NCI-H1105 (cell line): ENCODE data around the gene TEAD1.
A peak's percentile ranks its signal among the peaks of the same experiment; 100 is the strongest.

ENCODE experiments used
- DNase-seq: peaks from one replicate; lab custom pipeline; 2025; lab: John Stamatoyannopoulos, UW

The TEAD1 gene

DNA sequence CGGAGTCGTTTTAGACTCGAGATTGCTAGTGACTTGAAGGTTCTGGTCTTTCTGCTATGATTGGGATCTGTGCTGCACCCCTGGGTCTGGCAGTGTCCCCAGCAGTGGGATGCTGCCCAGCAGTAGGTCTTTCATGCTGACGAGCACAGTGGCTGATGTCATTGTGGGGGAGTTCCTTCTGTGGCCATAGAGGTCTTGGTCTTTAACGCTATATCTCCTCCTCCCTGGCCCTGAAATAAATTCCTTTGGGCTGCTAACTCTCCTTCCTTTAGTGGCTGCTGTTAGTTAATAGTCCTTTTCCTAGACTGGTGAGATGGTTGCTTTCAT lies 136.3 kb downstream of the TEAD1 start:
- DNase-seq = no peak

DNA sequence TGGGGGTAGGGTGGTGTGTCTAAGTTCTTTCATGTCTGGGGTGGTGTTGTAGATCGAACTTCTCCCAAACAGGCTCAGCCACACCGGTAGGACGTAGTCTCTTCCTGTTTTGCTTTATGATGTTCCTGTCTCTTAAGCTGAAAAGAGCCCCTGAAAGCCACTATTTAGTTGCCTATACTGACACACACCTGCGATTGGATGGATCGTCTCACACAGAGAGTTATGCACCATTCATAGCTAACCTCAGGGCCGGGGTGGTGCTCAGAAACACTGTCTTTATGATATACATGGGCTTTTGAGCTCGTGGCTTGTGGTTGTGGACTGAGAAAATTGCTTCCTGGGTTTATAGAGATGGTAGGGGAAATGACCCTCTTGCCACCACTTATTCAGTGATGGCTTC lies 137.6 kb downstream of the TEAD1 start:
- DNase-seq = no peak

DNA sequence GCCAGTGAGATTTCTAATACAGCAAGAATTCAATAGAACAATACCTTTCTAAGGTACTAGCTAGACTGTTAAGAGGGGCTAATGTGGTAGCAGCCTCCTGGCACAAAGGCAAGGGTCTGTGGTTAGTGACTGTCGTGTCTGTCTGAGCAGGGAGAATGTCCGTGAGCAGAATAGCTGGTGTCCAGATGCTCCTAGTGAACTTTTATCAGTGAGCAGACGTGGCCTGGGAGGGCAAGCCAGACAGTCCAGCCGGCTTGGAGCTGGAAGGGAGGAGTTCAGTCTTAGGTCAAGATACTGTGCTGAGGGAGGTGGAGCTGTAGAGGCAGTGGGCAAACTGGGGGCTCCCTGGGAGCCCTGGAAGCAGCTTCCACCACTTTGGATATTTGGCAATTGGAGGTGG lies 138.6 kb downstream of the TEAD1 start:
- no peak for DNase-seq

DNA sequence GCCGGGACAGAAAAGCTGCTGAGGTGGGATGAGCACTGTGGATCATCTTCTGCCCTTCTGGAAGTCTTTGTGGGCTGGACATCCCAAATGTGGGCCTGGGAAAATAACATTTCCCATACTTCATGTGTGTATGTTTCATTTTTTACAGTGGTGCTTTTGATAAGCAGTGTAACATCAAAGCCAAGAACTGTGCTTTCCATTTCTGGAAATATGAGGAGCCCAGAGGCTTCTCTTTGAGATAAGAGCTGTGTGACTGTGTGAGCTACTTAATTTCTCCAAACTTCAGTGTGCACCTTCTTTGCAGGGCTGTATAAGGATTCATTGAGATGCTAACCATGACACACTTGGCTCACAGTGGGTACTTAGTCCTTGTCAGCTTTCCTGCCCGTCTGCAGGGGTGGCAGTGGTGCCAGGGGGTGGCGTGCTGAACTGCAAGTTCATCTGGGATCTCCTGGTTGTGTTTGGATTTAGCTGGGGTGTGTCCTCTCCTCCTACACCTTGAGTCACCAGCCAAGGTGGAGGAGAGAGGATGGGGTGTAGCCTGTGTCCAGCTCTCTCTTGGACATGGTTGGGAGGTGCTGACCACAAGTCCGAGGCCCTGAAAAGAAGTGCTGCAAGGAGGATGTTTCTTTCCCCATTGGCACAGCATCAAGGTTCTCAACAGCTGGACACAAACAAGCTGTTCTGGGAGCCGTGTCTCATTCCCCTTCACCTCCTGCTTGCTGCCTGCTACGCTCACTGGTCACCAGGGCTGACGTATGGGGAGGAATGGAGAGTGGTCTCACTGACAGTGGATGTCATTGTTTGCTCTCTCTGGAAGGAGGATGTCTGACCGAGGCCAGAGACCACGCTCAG lies 139.4 kb downstream of the TEAD1 start:
- DNase-seq = no peak

DNA sequence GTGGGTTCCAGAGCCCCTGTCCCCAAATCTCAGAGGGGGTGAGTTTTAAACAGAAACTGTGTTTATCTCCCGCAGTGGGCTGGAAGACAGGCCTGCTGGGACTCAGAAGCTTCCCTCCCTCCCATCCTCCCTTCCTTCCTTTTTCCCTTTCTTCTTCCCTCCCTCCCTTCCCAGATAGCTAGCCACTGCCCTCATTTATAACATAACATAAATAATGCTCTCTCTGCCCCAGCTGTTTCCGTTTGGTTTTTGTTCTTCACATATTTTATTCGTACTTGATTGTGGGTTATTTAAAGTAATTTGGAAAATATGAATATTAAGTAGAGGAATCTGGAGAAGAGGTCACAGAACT lies 140.9 kb downstream of the TEAD1 start:
- no peak for DNase-seq

DNA sequence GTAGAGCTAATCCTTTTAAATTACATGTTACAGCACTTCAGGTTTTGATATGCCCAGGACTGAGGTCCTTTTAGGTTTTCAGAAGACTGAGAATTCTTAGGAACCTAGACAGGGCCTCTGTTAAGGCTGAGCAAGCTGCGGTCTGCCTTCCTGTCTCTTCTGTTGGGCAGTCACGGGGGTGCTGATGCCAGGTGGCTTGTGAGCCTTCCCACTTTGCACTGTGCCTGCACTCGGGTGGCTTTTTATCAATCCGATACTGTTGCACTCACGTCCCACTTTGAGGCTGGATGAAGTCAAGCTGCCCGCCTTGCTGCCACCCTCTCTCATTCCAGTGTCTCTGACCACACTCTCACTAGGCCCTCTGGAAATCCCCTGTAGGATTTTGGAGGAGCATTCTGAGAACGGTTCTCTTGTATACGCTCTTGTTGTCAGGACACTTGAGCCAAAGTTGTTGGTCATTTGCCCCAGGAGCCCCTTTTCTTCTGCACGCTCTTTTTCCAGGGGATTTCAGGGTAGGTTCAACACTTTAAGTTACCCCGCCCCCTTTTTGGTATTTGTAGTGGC lies 141.8 kb downstream of the TEAD1 start:
- no peak for DNase-seq

DNA sequence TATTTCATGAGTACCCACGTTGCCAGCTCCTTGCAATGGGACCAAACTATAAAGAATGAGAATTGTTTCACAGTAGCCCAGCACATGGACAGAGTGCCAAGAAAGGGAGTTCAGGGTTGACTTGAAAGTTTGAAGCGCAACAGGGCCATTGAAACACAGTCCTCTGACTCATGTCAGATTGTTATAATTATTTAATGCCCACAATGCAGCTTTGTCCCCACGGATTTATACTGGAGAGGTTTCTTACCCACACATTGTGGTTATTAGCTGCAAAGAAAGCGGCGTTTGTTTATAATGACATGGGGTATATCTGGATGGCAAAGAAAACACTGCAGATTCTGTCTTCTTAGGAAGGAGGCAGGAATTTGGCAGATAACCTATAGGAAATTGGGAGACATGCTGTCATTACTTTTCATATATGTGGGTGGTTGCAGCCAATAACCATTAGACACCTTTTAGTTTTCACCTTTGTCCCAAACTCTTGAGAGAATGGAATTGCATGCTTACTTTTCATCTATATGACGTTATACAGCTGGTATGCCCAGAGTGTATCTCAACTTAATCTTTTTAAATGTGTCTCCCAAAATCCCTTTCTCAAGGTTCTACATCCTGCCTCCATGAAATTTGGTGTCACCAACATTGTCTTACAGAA lies 143.6 kb downstream of the TEAD1 start:
- no peak for DNase-seq

DNA sequence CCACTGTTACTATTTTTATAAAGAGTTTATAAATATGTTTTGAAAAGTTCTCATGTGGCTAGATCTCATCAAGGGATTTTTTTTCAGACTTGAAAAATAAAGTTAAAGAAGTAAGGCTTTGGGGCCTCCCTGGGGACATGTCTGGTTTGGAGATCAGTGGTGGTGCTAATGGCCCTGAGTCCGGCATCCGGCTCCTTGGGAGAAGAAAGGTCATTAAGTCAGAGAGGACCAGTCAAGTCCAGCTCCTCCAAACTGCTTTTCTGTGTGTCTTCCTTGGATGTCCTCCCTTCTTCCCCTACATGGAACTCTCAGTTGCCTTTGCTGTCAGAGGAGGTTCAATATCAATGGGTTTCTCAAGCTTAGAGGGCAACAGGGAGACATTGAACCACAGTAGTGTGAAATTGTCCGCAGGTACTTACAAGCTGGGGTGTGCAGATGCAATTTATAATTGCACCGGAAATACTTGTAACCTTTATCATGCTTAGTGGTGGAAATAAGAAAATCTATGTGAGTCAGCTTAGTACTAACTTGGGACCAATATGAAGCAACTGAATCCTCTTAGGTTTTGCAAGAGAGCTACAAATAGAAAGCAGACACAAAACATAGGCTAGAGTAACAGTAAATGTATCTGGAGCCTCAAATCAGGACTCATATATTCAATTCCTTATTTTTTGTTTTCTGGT lies 144.3 kb downstream of the TEAD1 start:
- no peak for DNase-seq

DNA sequence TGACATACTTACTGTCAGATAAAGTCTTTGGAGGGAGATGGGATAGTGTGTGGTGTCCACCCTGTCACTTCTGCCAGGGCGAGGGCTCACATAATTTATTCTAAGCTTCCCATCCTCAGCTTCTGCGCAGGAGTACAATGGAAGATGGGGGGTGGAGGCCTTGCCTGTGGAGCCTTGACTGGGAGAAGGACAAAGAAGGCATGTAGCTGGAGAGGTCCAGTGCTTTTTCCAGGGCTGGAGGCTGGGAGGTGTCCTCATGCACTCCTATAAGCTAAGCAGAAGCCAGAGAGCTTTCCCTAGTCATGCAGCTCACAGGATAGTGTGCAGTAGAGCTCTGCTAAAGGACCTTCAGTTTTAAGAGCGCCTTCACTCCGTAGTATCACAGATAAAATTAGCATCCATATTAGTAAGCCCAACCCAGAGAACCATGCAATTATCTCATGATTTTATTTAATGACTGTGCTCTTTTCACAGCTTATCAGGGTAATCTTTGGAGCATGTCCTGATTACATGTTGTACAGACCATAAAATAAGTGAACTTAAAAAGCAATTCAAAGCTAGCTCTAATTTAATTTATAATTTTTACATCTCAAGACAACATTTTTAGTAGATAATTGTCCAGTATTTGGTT lies 148.3 kb downstream of the TEAD1 start:
- peak; percentile 50 for DNase-seq

DNA sequence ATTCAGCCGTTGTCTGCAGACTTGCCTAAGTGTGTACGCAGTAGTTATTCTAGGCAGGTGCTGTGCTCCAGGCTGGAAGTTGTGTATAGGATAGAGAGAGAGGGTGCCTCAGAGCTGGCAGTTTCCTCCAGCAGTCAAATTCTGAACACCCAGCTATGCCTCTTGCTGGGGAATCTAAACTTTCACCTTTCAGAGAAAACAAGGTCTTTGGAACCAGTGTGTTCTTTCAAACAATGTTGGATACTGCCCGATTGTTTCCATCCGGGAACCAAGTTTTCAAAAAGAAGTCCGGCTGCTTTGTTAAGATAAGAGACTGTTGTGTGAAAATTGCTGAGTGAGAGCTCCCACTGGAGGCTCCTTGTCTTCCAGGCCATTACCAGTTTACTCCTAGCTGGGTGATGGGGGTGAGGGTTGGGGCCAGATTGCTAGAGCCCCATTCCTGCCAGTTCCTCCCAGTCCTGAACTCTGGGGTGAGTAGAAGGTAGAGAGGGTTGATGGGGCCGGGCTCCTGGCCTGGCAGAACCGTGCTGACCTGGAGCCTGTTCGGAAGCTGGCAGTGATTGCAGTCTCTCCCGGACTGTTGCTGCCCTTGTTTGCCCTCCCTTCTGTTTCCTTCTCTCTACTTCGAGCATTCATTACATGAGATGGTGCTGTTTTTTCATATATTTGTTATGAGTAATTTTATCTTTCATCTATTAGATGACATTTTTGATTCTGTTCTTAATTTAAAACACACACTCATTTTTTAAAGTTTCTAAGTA lies 150.2 kb downstream of the TEAD1 start:
- DNase-seq = peak; percentile 46

DNA sequence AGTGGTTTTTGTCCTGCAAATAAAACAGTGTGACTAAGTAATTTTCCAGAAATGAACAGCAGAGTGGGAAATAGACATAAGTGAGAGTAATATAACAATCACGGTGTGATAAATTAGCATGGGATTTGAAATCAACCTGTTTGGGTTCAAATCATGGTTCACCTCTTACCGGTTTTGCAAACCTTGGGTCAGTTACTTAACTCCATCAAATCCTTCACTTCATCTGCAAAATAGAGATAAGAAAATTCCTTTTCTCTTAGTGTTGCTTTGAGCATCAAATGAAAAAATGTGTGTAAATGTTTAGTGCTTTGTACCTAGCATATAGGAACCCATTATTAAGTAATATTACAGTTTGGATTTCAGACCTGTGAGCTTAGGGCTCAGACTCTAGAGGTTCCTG lies 152.2 kb downstream of the TEAD1 start:
- no peak for DNase-seq

DNA sequence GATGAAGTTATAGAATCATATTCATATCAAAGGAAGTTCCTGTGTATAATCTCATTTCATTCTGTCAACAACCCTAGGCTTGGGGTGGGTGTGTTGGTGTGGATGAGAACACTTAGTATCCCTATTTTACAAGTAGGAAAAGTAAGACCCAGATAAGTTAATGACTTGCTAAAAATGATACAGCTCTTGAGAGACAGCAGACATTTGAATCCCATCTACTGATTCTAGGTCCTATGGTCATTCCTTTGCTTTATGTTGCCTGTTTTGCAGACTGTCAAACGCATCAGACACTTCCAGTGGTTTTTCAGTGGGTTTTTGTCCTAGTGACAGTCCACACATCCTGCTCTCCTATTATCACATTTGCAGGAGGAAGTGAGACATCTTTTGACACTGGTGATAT lies 153.1 kb downstream of the TEAD1 start:
- DNase-seq = no peak

DNA sequence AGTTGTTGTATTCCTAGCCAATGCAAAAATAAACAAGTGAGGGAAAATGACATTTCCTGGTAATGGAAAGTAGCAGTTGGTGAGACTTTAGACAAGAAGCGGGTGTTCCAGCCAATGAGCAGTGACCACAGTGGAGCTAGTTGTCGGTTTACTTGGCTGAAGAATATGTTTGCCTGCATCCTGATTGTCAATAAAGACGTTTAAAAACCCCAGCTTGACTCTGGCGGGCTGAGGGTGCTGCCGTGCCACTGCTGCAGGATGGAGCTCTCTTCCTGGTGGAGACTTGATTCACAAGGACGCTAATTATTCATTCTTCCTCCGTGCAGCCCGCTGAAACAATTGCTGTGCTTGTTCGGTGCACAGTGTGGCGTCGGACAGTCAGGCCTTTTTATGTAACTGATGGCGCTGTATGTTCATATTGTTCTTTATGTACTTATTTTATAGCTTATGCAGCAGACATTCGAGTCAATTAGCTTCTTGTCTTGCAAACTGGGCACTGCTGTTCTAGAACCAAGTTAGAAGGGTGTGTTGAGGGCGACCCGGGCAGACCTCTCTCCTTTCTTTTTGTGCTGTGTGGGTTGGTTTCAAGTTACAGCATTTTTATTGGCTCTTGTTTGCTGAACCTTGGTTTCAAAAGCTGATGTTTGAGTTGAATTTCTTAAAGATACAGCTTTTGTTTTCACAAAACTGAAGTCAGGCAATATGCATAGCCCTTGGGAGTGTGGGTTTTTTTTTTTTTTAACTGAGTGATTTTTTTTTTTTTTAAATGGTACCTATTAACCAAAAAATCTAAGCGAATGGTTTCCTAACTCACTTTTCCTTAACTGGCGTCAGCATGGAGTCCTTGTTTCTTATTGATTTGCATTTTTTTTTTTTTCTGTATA lies 153.9 kb downstream of the TEAD1 start:
- peak; percentile 86 for DNase-seq

DNA sequence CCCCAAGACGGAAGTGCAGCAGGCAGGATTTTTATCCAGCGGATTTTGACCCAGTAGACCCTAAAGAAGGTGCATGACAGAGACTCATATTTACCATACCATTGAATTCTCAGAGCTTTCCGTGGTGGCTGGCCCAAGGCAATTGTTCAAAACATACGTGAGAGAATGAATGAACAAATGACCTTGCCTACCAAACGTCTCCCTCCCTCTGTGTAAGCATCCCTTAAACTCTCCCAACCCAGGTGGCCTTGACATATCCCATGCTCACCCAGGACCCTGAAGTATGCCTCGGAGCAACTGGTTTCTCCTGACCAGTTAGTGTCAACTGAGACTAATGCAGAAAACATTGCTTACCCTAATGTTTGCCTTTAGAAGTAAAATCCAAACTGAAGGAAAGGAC lies 154.9 kb downstream of the TEAD1 start:
- no peak for DNase-seq

DNA sequence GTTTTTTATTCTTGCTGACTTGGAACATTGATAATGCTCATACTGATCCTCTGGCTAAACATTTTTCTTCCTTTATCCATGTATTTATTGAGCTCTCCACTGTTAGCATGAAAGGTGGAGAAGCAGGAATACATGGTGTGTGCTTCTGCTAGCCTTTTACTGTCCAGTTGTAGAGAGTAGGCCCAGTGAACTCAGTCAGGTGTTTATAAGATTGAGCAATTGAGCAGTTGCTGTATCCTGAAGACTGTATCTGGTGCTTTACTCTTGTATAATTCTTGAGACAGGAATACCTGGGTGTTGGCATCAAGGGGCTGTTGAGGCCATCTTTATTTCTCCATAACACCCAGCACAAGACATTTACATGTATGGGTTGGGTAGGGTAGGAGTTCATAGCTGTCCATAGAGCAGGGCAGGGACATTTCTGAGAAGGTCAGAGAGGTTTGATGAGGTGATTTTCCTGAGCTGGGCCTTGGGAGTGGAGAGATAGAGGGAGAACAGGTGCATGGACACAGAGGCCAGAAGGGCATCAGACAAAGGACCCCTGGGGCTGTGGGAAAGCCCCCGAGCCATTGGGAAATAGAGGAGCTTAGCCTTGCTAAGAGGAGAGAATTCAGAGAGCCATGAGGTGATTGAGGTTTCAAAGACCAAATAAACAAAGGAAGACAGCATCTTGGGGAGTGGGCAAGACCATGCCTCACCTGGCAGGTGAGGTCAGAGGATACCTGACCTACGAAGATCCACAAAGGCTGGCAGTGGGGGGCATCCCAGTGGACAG lies 155.5 kb downstream of the TEAD1 start:
- DNase-seq = no peak

DNA sequence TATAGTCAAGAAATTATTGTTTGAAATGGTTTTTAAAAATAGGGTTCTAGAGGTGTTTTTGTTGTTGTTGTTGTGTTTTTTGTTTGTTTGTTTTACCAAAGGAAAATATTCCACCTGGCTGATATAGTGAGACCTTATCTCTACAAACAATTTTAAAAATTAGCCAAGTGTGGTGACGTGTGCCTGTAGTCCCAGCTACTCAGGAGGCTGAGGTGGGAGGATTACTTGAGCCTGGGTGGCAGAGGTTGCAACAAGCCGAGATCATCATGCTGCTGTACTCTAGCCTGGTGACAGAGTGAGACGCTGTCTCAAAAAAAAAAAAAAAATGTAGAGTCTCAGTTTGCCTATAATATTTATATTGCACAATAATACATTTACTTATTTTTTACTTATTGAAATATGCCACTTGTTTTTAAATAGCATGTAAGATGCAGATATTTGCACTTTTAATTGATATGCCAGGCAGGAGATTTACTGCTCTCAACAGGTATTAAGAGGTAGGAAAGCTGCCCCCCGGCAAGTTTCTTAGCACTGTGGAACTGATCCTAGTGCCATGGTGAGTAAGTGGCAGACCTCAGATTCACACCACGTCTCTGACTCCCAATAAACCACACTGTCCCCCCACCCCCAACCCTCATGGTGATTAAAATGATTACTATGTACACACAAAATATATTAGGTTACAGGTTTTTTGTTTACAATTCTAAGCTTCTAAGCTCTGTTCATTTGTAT lies 157.4 kb downstream of the TEAD1 start:
- DNase-seq = peak; percentile 73

DNA sequence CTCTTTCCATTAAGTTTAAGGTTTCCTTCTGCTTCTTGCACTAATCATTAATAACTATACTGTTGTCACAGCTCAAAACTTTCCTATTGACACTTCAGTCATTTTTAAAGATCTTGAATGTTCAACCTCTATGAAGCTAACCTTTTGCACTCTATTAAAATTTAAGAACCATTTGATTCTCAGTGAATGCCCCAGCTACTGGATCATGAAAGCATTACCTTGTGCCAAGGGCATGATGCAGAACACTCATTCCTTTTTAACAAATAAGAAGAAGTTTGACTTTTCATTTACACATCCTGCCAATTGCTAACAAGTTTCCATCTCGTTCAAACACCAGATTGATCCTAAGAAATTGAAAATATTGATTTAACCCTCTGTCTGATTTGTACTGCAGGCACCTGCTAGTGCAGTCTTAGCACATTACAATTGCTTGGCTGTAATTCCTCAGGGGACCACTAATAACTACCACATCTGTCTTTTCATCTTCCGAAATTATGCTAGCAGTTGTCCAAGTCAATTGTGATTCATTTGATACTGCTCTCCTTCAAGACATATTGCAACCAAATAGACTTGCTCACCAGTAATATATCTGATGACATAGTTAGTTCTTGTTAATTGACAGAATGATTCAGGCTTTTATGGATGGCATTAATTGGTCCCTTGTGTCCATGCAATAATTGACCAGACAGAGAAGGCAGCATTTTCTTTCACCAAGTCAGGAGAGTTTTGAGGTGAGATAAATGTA lies 158.4 kb downstream of the TEAD1 start:
- no peak for DNase-seq

DNA sequence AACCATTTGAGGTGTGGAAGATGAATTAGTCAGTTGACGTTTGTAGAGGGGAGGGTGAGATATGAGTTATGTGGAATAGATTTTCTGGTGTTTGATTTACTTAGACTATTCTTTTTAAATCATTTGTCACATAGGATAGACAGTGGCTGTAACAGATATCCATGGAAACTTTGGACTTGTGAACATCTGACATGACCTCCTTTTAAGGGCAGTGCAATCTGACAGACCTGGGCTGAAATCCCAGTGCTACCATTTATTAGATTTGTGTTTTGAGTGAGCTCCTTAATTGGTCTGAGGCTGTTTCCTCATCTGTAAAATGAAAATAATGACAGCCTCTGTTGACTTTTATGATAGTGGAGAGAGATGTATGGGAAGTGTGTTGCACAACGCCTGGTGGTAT lies 159.9 kb downstream of the TEAD1 start:
- DNase-seq = no peak

DNA sequence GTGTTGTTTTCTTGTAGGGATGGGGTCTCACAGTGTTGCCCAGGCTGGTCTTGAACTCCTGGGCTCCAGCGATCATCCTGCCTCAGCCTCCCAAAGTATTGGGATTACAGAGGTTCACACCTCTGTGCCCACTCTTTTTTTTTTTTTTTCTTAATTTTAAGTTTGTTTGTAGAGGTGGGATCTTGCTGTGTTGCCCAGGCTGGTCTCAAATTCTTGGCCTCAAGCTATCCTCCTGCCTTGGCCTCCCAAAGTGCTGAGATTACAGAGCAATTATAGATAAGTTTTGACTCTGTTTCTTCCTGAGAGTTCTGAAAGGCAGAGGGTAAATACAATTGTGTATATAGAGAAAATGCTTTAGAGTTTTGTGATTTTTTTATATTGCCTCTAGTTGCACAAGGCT lies 160.4 kb downstream of the TEAD1 start:
- no peak for DNase-seq
